ENCODE results near the gene CPLANE2.

The CPLANE2 gene

GRCh38 chr1:16187748-16188401 lies 49.1 kb downstream of the CPLANE2 start:
- DNase-seq = peak; percentile 85

DNA sequence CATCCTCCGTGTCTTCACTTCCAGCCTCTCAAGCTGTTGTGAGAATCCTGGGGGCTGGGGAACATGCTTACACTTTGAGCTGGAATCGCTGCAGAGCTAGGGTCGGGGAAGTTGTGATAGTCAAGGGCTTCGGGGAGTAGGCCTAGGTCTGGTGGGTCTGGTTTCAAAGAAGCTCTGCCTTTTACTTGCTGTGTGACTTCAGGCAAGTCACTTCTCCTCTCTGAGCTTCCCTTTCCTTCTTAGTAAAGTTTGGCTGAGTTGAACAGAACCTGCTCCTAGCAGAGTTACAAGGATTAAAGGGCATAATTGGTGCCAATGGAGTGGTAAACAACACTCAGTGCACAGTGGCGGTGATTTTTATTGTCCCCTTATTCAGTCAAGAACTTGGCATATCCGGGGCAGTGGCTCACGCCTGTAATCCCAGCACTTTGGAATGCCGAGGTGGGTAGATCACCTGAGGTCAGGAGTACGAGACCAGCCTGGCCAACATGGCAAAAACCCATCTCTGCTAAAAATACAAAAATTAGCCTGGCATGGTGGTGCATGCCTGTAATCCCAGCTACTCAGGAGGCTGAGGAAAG lies 50.2 kb downstream of the CPLANE2 start:
- no peak for DNase-seq

DNA sequence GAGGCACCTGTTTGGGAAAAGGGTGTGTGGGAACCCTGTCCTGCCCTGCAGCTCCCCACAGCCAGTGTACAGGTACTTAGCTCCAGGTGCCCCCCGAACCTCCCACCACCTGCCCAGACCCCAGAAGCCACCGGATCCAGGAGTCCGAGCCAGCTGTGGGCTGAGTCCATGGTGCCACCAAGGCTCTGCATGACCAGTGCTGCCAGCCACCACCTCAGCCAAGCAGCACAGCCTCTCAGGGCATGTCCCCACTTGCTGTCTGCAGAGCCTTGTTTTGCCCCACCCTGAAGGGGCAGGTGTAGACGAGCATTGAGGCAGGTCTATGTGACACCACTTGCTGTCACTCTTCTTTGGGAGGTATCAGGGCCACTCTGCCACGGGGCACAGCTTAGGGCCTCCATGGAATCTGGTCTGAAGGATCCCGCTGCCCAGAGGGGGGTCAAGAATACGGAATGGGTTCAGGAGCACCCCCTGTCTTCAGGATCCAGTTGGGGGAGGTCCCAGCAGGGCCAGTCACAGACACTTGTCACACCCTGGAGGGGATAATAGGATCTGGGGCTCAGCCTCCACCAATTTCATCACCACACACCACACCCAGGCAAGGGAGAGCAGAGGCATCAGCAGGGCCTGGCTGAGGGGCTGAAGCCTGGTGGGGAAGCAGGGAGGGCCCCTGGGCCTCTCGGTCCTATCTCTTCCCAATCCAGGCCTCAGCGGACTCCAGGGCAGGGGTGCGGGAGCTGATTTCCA lies 52.3 kb downstream of the CPLANE2 start:
- DNase-seq = no peak

DNA sequence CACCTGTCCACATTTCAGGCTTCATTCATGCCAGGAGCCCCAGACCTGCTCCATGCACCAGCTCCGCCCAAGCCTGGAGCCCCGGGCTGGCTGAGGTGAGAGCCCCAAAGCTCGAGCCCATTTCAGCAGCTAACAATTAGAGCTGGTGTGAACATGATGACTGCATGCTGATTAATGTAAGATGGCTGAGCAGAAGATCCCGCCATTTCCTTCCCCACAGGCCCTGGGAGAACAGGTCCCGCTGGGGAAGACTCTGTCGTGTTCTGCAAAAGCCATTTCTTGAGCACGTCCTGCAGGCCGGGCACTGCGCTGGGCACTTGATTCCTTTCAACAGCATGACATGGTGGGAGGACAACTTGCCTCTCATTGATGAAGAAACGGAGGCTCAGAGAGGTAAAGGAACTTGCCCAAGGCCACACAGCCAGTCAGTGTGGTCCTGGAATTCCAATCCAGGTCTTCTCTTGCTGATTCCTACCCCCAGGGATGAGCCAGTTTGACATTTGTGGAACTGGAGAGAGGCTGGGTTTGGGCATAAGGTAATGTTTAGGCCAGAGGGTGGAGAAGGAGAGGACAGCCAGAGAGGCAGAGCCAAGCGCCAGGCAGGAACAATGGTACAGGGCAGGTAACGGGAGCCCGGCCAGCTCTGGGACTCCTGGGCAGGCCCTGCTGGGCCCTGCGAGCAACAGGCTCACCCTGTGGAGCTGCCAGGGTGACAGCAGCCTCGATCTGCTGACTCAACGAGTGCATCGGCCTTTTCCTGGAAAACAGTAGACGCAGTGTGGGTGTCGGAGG lies 53.0 kb downstream of the CPLANE2 start:
- DNase-seq = no peak

GRCh38 chr1:16183179-16183578 lies 53.8 kb downstream of the CPLANE2 start:
- DNase-seq = no peak

- peak; percentile 88 for DNase-seq
Measured at GRCh38 chr1:16181887-16182719, 54.9 kb downstream of the CPLANE2 start.

Data from right hindlimb (tissue), 1 donor.